Gastrocnemius medialis (tissue), 4 donors: Measurements from ENCODE around the gene CARMIL1.

ENCODE experiments used
- POLR2A ChIP-seq, 2 donors: fragments of 450-650 bp; IDR thresholded peaks; one replicate each; pipeline ENCODE4 v1.6.1; 2017; ENCODE audit warnings: antibody characterized with exemption in 2 of 2, mild to moderate bottlenecking in 2 of 2, moderate library complexity in 2 of 2
- TF ChIP-seq, protein P1 (sequence below), 5 experiments: fragments of 450-650 bp in 3 of 5; fragments of 200-600 bp in 2 of 5; sonication (generic) in 2 of 5; IDR thresholded peaks in 4 of 5; conservative IDR thresholded peaks in 1 of 5; 1 replicate in 4 of 5; 2 replicates in 1 of 5; pipeline ENCODE4 v1.5.1; 2016 to 2019; ENCODE audit warnings: antibody characterized with exemption in 5 of 5, mild to moderate bottlenecking in 3 of 5, moderate library complexity in 3 of 5

DNA sequence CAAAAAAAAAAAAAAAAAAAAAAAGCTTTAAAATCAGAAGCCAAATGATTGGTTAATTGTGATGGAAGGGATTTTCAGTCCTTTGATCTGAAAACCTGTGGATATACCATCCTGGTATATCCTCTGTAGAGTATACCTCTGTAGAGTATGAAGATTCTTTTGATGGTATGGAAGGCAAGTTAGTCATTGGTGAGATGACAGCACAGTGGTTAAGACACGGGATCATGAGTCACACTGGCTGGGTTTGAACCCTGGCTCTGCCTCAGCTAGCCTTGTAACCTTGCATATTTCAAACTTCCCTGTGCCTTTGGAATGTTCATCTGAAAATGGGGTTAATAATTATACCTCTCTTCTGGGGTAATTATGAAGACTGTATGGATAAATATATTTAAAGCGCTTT, 179.3 kb downstream of the CARMIL1 start:
- TF ChIP-seq, protein P1, sequence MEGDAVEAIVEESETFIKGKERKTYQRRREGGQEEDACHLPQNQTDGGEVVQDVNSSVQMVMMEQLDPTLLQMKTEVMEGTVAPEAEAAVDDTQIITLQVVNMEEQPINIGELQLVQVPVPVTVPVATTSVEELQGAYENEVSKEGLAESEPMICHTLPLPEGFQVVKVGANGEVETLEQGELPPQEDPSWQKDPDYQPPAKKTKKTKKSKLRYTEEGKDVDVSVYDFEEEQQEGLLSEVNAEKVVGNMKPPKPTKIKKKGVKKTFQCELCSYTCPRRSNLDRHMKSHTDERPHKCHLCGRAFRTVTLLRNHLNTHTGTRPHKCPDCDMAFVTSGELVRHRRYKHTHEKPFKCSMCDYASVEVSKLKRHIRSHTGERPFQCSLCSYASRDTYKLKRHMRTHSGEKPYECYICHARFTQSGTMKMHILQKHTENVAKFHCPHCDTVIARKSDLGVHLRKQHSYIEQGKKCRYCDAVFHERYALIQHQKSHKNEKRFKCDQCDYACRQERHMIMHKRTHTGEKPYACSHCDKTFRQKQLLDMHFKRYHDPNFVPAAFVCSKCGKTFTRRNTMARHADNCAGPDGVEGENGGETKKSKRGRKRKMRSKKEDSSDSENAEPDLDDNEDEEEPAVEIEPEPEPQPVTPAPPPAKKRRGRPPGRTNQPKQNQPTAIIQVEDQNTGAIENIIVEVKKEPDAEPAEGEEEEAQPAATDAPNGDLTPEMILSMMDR (IDR thresholded peaks at IDR 0.05 in 4 of 5, conservative IDR thresholded peaks at IDR 0.05 in 1 of 5), result no peak
- no peak for TF ChIP-seq POLR2A (IDR thresholded peaks at IDR 0.05)
